IgD-negative memory B cell (primary cell): ENCODE results near the gene MRPS23. TPM values are rescaled to one million over a fixed set of nuclear protein-coding genes. Genes with fewer than 3 reads are reported as not detected.

Source experiments
- H3K27ac Mint-ChIP-seq, 3 donors: one replicate each; pipeline ENCODE4 v1.8.0; 2020 to 2022; ENCODE audit warnings: mild to moderate bottlenecking in 3 of 3, mixed read lengths in 3 of 3, moderate library complexity in 1 of 3
- H3K27me3 Mint-ChIP-seq: one replicate; pipeline ENCODE4 v1.8.0; 2021; ENCODE audit warnings: mixed read lengths
- H3K36me3 Mint-ChIP-seq: one replicate; pipeline ENCODE4 v1.8.0; 2020; ENCODE audit warnings: mild to moderate bottlenecking, mixed read lengths
- H3K4me1 Mint-ChIP-seq, 3 donors: one replicate each; pipeline ENCODE4 v1.8.0; 2020 to 2022; ENCODE audit warnings: mixed read lengths in 3 of 3, mild to moderate bottlenecking in 1 of 3
- H3K4me3 Mint-ChIP-seq, 4 donors: one replicate each; pipeline ENCODE4 v1.8.0; 2020 to 2022; ENCODE audit warnings: mild to moderate bottlenecking in 4 of 4, mixed read lengths in 4 of 4, moderate library complexity in 3 of 4
- H3K9me3 Mint-ChIP-seq, 3 donors: one replicate each; pipeline ENCODE4 v1.8.0; 2020 to 2021; ENCODE audit warnings: mixed read lengths in 3 of 3, mild to moderate bottlenecking in 1 of 3
- polyA plus RNA-seq: library from polyadenylated mRNA; unstranded; fragments of 300-500 nt; fragmentation: Illumina TruSeq; gene quantifications from one replicate; pipeline ENCODE4 v1.2.3, GENCODE V29; 2021

Gene MRPS23
- polyA plus RNA-seq, 1 donor from 2014 or later = 42.9 TPM

GRCh38 chr17:57886020-57886419 lies 36.2 kb upstream of the MRPS23 start:
- Mint-ChIP-seq H3K4me3 (no peak overlapping the region), H3K36me3 (no peaks in the 10 kb centered on the region), H3K27ac (no peak overlapping the region), H3K9me3 (no peaks in the 10 kb centered on the region), H3K4me1 (no peaks in the 10 kb centered on the region), H3K27me3 (peaks cover 13% of the 10 kb centered on the region)

GRCh38 chr17:57885148-57885915 lies 35.5 kb upstream of the MRPS23 start:
- Mint-ChIP-seq H3K27me3 (peaks cover 15% of the 10 kb centered on the region), H3K4me1 (no peaks in the 10 kb centered on the region), H3K9me3 (no peaks in the 10 kb centered on the region), H3K36me3 (no peaks in the 10 kb centered on the region), H3K27ac (no peak overlapping the region), H3K4me3 (no peak overlapping the region)

DNA sequence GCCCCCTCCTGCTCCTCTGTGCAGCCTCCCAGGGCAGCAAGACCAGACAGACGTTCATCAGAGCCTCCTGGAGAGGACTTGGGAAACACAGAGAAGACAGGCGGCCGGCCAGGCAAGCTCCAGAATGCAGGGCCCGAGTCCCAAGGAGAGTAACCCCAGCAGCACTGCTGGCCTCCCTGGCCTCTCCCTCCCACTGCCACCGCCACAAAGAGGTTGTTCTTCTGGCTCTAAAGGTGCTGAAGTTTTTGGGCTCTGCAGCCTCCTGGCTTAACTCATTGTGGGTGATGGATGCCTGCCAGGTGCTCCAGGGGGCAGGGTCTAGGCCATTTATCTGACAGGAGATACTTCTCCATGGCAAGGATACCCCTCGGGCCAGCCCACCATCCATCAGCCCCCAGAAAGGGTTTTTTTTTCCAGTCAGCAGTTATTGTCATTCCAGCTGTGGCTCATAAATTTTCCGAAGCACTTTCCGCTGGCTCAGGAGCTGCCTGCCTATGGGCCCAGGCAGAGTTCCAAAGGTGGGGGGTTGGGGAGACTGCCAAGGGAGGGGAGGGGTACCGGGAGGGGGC lies 32.0 kb upstream of the MRPS23 start:
- Mint-ChIP-seq H3K9me3 (no peaks in the 10 kb centered on the region), H3K4me3 (no peak overlapping the region), H3K4me1 (no peaks in the 10 kb centered on the region), H3K36me3 (no peaks in the 10 kb centered on the region), H3K27me3 (peaks cover 23% of the 10 kb centered on the region), H3K27ac (no peak overlapping the region)

DNA sequence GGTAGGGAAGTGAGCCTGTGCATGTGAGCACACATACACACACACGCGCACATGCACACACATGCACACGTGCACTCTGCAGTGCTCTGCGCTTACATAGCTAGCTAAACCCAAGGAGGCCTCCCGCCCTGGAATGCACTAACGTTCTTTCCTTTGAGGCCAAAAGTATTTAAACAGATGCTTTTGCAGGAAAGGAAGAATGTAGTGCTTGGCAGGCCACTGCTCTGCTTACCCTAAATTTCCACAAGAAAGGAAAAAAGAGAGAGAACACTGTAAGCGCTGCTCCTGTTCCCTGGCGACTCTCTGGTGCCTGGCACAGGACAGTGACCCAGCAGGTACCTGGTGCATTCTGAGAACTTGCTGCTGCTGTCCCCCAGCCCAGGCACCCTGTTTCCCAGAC lies 31.3 kb upstream of the MRPS23 start:
- H3K36me3 Mint-ChIP-seq = no peaks in the 10 kb centered on the region
- H3K4me1 Mint-ChIP-seq = peaks cover 0 to 2% (median 0%) of the 10 kb centered on the region in 3 donors
- no peak overlapping the region for H3K4me3 Mint-ChIP-seq
- H3K27ac Mint-ChIP-seq = no peak overlapping the region
- H3K27me3 Mint-ChIP-seq = peaks cover 26% of the 10 kb centered on the region
- H3K9me3 Mint-ChIP-seq = no peaks in the 10 kb centered on the region

DNA sequence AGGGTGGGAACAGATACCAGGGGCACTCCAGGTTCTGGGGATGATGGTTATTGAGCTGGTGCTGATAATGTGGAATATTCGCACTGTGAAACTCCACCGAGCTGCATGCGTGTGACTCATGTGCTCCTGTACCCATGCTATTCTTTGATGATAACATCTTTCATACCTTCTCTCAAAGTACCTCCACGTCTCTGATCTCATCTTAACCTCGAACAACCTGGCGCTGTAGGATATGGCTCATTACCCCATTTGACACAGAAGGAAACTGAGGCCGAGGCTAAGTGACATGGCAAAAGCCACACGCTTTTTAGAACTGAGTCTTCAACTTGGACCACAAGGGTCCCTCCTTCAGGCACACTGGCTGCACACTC lies 30.2 kb upstream of the MRPS23 start:
- Mint-ChIP-seq H3K36me3 (no peaks in the 10 kb centered on the region), H3K27ac (no peak overlapping the region)

GRCh38 chr17:57879437-57880085 lies 29.7 kb upstream of the MRPS23 start:
- no peak overlapping the region for H3K27ac Mint-ChIP-seq

More for the DNA sequence above, 30.2 kb upstream of the MRPS23 start:
- Mint-ChIP-seq H3K4me1 (peaks cover 0 to 2% (median 0%) of the 10 kb centered on the region in 3 donors), H3K9me3 (no peaks in the 10 kb centered on the region), H3K4me3 (no peak overlapping the region), H3K27me3 (peaks cover 27% of the 10 kb centered on the region)

GRCh38 chr17:57877803-57878377 lies 28.0 kb upstream of the MRPS23 start:
- H3K27me3 Mint-ChIP-seq = peaks cover 42% of the 10 kb centered on the region
- peaks cover 0 to 1% (median 0%) of the 10 kb centered on the region in 3 donors for H3K9me3 Mint-ChIP-seq
- H3K36me3 Mint-ChIP-seq = no peaks in the 10 kb centered on the region
- H3K4me3 Mint-ChIP-seq = no peak overlapping the region
- H3K27ac Mint-ChIP-seq = no peak overlapping the region
- H3K4me1 Mint-ChIP-seq = peaks cover 0 to 11% (median 10%) of the 10 kb centered on the region in 3 donors

More at GRCh38 chr17:57879437-57880085, 29.7 kb upstream of the MRPS23 start:
- H3K9me3 Mint-ChIP-seq = no peaks in the 10 kb centered on the region
- no peaks in the 10 kb centered on the region for H3K36me3 Mint-ChIP-seq
- no peak overlapping the region for H3K4me3 Mint-ChIP-seq
- H3K27me3 Mint-ChIP-seq = peaks cover 28% of the 10 kb centered on the region
- H3K4me1 Mint-ChIP-seq = peaks cover 0 to 2% (median 0%) of the 10 kb centered on the region in 3 donors

DNA sequence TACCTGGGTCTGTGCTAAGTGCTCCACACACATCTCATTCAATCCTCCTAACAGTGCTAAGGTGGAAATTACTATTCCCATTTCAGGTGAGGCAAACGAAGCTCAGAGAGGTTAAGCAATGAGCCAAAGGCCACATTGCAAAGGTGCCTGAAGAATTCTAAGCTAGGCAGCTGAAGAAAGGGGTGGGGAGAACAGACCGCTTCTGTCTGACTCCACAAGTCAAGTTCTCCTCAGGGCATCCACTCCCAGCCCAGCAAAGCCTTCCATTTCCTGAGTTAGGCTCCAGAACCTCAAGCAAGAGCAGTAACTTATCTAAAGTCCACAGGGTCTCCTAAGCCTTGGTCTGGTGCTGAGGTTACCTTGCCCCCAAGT lies 27.0 kb upstream of the MRPS23 start:
- no peak overlapping the region for H3K4me3 Mint-ChIP-seq
- H3K9me3 Mint-ChIP-seq = peaks cover 0 to 1% (median 0%) of the 10 kb centered on the region in 3 donors
- peaks cover 48% of the 10 kb centered on the region for H3K27me3 Mint-ChIP-seq
- H3K36me3 Mint-ChIP-seq = no peaks in the 10 kb centered on the region
- peaks cover 0 to 14% (median 12%) of the 10 kb centered on the region in 3 donors for H3K4me1 Mint-ChIP-seq
- H3K27ac Mint-ChIP-seq = no peak overlapping the region

DNA sequence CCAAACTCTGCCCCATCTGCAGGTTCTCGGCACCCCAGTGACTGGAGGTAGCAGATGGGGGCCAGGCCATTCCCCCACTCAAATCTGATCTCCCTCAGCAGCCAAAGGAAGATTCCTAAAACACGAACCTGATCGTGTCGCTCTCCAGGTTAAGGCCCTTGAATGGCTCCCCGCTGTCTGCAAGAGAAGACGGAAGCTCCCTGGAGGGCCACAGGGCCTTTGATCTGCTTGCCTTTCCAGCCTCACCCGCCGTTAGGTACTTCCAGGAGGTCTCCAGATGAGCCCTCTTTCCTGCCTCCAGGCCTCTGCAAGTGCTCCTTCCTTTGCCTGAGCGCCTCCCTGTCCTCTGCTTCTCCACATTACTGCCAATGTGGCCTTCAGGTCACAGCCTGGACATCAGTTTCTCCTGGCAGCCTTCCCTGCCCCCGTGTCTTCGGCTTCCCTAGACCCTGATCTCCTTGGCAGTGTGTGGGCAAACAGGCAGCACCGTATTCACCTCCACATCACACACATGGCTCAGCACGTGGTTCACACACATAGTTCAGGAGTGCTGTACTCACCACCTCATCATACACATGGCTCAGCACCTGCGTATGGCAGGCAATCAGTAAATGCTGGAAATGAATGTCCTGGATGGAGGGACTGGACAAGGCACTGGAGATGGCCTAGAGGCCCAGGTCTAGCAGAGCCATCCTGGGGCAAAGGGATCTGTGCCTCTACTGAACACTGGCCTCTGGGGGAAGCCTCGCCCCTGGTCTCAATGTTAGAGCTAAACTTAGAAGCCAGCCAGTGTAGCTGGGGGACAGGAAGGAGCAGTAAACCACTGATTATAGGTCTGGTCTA lies 26.4 kb upstream of the MRPS23 start:
- Mint-ChIP-seq H3K4me3 (no peak overlapping the region), H3K27me3 (peaks cover 49% of the 10 kb centered on the region), H3K36me3 (no peaks in the 10 kb centered on the region), H3K9me3 (peaks cover 0 to 1% (median 0%) of the 10 kb centered on the region in 3 donors), H3K27ac (no peak overlapping the region), H3K4me1 (peaks cover 0 to 14% (median 12%) of the 10 kb centered on the region in 3 donors)

GRCh38 chr17:57875290-57876022 lies 25.6 kb upstream of the MRPS23 start:
- Mint-ChIP-seq H3K9me3 (peaks cover 0 to 1% (median 0%) of the 10 kb centered on the region in 3 donors), H3K27me3 (peaks cover 46% of the 10 kb centered on the region), H3K27ac (no peak overlapping the region), H3K4me1 (peaks cover 0 to 14% (median 12%) of the 10 kb centered on the region in 3 donors), H3K4me3 (peak overlapping the region in 1 of 4 donors; percentile 28), H3K36me3 (no peaks in the 10 kb centered on the region)

- Mint-ChIP-seq H3K9me3 (peaks cover 0 to 1% (median 0%) of the 10 kb centered on the region in 3 donors), H3K4me3 (peak overlapping the region in 2 of 4 donors; percentile 48 to 50), H3K27me3 (peaks cover 45% of the 10 kb centered on the region)
Measured at GRCh38 chr17:57874434-57875289, 24.8 kb upstream of the MRPS23 start.

GRCh38 chr17:57874058-57874419 lies 24.2 kb upstream of the MRPS23 start:
- peak overlapping the region in 1 of 3 donors; percentile 47 for H3K27ac Mint-ChIP-seq
- H3K27me3 Mint-ChIP-seq = peaks cover 44% of the 10 kb centered on the region
- H3K4me1 Mint-ChIP-seq = peaks cover 0 to 14% (median 13%) of the 10 kb centered on the region in 3 donors
- H3K9me3 Mint-ChIP-seq = peaks cover 0 to 1% (median 0%) of the 10 kb centered on the region in 3 donors
- H3K36me3 Mint-ChIP-seq = no peaks in the 10 kb centered on the region
- H3K4me3 Mint-ChIP-seq = peak overlapping the region in 3 of 4 donors; percentile 47 to 50 (median 48)

More at GRCh38 chr17:57874434-57875289, 24.8 kb upstream of the MRPS23 start:
- Mint-ChIP-seq H3K36me3 (no peaks in the 10 kb centered on the region), H3K27ac (peak overlapping the region in 1 of 3 donors; percentile 47), H3K4me1 (peaks cover 0 to 14% (median 12%) of the 10 kb centered on the region in 3 donors)
